Measurements from ENCODE around the gene MAP3K14.

- TF ChIP-seq CTCF (IDR thresholded peaks at IDR 0.05) (no peak), EZH2 (IDR thresholded peaks at IDR 0.05) (no peak), EZH2phosphoT487 (IDR thresholded peaks at IDR 0.05) (no peak)
Measured at GRCh38 chr17:45336390-45337182, 19.8 kb upstream of the MAP3K14 start.

Measured in neural progenitor cell (in vitro differentiated cells).